HUDEP-2 (cell line): ENCODE results near the gene PLEKHN1.
A peak's percentile ranks its signal among the peaks of the same experiment; 100 is the strongest.

Experiments
- DNase-seq, 76 experiments: peaks; one replicate each; lab custom pipeline; 2025; ENCODE audit not compliant: unreplicated experiment in 76 of 76; lab: John Stamatoyannopoulos, UW

Gene PLEKHN1

DNA sequence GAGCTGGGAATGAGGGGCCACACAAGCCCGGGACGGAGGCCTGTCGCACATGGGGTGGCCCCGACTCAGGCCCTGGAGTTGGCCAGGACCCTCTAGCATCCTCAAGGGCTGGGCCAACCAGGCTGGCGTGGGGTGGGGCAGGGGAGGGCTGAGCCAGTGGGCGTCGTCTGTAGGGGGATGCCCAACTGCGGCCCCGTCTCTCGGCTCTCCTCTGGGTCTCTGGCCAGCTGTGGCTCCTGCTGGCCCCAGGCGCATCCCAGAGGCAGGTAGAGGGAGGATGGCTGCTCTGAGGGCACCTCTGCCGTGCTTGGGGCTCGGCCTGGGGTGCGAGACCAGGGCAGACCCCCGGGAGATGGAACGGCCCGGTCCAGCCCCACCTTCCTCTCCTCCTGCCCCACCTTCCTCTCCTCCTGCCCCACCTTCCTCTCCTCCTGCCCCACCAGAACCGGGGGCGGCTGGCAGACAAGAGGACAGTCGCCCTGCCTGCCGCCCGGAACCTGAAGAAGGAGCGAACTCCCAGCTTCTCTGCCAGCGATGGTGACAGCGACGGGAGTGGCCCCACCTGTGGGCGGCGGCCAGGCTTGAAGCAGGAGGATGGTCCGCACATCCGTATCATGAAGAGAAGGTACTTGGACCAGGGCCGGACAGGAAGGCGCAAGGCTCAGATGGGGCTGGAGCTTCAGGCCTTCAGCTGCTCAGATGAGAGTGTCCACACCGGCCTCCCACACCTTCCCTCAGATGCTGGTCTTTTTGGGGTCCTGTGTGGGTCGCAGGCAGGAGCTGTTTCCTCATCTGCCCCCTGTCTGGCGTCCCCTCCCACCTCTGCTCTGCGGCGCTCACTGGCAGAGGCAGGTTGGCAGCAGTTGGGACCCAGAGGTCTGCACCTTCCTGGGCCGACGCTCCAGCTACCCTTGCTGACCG is 36.3 kb upstream of the PLEKHN1 start:
- DNase-seq, result no peak

DNA sequence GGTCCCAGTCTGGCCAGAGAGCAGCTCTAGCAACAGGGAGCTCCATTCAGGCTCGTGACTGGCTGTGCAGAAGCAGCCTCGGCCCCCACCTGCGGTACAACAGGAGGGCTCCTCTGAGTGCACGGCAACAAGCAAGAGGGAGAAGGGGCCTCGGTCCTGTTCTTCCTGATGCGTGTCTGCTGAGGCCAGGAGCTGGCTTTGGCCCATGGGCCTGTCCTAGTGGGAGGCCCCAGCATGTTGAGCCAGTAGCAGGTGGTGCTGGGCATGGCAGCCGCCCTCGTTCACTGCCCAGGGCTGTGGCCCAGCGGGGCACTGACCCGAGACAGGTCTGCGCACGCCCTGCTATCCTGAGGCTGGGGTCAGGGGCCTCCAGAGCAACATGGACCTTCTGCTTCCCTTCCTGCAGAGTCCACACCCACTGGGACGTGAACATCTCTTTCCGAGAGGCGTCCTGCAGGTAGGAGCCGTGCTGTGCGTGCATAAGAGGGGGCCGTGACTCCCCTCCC is 35.6 kb upstream of the PLEKHN1 start:
- no peak for DNase-seq

DNA sequence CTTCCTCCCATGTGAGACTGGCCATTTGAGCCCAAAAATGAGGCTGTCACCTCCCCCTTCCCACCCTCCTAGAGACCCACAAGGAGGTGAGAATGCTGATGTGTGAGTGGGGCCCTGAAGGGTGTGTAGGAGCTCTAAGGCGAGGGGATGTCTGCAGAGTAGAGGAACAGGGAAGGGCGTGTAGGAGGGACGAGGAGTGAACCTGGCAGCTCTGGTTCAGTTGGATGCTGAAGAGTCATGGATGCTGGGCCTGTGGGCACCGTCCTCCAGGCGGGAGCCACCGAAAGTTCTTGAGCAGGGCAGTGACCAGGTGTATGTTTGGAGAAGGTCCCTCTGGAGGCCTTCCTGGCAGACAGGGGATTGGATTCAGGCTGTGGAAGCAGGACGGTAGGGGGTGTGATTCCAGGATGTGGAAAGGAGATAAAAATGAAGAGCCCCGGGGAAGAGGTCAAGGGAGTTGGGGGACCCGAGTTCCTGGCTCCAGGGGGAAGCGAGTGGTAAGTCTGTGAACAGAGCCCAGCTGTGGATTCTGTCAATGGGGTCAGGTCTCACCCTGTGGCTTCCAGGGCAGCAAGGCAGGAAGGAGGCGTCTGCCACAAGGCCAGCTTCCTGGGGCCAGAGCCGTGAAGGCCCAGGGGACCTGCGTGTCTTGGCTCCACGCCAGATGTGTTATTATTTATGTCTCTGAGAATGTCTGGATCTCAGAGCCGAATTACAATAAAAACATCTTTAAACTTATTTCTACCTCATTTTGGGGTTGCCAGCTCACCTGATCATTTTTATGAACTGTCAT is 34.7 kb upstream of the PLEKHN1 start:
- no peak for DNase-seq

DNA sequence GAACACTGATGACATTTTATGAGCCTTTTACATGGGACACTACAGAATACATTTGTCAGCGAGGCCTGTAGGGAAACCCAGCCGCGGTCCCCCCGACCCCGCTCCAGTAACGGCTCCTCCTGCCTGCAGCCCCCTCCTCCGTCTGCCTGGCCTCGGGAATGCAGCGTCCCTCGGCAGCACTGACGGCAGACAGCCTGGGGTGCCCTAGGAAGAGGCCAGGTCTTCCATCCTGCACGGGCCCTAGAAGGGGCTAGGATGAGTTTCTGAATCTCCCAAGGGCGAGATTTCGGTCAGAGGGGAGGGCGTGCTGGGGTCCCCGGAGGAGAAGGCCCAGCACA is 34.1 kb upstream of the PLEKHN1 start:
- DNase-seq, result no peak

DNA sequence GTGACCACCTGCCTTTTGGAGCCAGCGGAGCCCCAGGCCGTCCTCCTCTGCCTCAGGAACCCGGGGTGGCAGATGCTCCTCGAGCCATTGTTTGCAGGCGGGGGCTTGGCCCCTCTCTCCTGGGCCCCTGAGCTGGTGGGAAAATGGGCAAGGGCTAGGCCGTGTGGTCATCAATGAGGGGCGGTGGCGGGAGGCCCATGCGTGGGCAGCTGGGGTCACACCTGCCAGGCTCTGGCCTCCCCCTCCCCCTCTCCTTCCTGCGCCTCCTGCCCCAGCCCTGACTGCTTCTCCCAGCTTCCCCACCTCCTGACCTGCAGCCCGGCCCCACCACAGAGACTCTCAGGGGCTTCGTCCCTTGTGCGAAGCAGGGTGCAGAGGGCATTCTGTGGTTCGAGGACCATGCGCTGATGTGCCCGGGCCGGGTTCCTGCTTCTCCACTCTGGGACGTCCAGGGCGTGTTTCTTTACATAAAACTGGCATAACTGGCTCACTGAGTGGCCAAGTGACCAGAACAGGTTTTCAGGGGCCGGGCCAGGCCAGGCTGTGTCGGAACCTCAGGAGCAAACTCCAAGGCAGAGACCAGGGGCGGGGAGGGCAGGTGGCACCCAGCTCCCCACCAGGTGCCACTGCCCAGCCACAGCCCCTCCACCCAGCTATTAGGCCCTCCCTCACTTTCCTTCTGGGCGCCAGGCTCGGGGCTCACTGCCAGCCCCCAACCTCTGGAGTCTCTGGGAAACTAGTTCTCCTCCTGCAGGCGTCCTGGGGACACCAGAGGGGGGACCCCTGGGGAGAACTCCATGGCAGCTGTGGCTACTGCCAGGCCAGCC is 33.3 kb upstream of the PLEKHN1 start:
- DNase-seq, result no peak

DNA sequence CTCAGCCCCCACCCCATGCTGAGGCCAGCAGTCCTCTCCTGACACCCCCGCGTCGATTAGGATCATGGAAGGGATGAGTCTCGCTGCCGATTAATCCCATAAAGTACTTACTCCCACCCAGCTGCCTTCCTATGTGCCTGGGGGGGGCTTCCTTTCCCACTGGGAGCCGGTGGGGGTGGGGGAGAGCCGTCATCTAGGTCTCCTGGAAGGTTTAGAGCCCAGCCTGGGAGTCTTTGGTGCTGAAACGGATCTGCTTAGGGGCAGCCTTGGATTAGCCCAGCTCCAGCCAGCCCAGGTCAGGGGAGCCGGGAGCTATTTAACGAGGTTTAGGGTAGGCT is 32.7 kb upstream of the PLEKHN1 start:
- no peak for DNase-seq

DNA sequence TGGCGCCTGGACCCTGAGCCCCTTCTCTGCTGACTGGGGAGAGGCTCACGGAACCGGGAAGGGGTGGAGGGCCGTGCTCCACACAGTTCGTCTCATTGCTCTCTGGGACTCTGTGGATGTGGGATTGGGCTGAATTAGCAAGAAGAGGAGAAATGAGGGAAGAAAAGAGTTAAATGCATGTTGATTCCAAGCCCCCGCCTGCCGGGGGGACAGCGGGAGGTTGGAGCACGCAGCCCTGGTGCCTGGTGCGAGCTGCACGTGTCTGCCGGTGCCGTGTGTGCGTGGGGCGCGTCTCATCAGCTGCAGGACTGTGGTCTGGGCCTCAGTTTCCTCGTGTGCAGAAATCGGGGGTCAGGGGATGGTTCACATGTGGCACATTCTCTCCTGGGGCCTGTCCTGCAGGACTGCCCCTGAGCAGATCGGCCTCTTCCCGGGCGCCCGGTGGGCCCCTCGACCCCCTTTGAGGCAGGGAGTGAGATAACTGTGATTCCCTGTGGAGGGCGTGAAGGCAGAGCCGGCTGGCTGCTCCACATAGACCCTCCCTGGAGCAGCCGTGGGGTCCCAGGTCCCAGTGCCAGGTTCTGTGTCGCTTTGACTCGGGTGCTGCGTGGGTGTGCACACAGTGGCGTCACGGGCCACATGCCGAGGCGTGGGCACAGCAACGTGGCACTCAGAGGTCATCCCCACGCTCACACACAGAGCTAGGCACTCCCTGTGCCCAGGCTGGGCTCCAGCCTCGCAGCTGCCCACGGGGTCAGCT is 31.1 kb upstream of the PLEKHN1 start:
- no peak for DNase-seq

DNA sequence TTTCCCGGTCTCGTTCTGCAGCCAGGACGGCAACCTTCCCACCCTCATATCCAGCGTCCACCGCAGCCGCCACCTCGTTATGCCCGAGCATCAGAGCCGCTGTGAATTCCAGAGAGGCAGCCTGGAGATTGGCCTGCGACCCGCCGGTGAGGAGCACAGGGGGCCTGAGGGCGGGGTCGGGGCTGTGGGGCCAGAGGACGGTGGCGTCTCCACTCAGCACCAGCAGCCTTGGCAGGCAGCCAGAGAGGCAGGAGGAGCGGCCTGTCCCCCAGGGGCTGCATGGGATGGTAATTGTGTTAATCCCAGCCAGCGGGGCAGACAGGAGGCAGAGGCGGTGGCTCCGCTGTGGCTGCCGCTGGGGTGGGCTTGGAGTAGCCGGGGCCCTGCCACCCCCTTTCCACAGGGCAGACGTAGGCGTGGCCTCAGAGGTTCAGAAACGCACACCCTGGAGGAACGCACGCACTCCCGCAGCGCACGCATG is 30.5 kb upstream of the PLEKHN1 start:
- DNase-seq, result no peak

DNA sequence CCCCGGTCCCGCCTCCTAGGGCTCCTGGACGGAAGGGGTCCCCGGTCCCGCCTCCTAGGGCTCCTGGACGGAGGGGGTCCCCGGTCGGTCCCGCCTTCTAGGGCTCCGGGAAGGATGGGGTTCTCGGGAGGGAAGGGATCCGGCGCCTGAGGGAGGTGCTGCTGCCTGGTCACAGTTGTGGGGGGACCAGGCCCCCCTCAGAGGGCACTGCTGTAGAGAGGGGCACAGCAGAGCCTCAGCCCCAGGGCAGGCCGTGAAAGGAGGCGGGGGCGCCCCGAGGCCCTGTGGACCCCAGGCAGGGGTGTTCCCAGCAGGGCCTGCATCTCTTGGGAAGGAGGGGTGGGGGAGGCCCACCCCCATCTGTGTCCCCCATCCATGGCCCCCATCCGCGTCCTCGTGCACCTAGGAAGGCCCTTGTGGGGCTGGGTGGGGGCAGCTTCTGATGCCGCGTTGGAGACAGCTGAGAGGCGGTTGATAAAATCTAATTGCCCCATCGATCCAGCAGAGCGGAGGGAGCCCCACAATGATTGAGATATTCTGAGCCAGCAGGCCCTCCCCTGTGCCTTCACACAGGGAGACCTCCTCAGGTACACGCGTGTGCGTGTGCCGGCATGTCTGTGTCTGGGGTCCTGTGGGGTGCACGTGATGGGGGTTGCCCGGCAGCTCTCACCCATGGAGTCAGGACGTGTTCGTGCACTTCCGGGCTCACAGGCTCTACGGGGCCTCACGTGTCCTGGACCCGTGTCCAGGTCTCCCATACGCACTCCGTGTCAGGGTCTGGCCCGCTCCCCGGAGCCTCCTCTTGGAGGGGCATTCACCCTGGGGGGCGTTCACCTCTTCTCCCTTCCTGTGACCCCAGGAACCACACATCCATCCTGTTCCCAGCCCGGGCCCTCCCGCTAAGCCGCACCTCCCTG is 29.7 kb upstream of the PLEKHN1 start:
- DNase-seq, result no peak

DNA sequence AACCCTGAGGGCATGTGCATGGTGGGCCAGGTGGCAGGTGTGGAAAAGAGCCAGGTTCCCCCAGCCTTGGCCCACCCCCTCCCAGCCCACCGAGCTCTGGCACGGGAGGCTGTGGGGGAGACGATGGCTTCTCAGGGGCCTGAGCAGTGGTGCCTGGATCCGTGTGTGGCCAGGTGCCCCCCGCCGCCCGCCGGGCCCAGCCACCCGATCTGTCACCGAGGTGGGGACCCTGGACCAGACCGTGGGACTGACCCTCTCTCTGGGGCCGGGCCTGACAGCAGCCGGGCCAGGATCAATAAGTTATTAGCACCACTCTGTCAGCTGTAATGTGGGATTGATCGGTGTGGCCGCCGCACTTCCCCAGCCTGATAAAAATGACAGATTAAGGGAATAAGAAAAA is 28.8 kb upstream of the PLEKHN1 start:
- DNase-seq, result no peak

DNA sequence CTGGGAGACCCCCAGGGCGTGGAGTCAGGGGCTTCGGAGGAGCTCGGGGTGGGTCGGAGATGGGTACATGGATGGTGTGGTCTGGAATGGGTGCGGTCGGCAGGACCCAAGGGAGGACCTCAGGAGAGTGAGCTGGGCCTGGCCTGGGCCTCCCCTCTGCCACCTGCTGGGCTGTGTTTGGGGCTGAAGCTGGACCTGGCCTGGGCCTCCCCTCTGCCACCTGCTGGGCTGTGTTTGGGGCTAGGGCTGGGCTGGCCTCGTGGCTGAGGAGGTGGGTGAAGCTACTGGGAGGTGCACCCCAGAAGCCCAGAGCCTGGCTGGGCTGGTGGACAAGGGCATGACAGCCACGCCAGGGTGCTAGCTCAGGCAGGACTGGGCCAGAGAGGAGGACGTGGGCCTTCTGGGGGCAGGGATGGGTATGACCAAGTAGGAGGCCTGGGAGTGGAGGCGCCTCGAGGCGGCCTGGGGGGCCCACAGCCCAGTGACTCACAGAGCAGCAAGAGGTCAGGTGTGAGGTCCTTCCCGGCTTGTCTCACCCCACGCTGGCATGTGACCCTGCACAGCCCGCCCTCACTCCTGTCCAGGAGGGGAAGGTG is 28.1 kb upstream of the PLEKHN1 start:
- DNase-seq, result peak in 51 of 76 experiments; percentile 8 to 68 (median 47)

DNA sequence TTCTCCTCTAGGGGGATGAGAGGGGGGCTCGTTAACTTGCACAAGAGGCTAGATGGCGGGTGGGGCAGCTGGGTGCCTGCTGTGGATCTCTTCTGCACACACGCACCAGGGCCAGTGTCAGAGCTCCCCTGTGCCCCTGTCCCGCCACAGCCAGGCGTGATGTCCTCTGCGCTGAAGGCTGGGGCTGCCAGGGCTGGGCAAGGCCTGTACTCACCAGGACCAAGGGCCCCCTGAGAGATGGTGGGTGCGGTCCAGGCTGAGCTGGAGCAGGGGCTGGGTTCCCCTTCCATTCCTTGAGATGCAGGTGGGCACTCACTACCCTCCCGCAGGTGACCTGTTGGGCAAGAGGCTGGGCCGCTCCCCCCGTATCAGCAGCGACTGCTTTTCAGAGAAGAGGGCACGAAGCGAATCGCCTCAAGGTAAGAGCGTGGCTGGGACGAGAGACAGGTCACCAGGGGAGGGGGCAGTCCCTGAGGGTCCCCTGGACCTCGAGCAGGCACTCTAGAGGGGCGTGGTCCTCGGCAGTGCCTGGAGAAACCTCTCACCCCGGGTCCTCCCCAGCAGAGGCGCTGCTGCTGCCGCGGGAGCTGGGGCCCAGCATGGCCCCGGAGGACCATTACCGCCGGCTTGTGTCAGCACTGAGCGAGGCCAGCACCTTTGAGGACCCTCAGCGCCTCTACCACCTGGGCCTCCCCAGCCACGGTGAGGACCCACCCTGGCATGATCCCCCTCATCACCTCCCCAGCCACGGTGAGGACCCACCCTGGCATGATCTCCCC is 27.4 kb upstream of the PLEKHN1 start:
- no peak for DNase-seq

DNA sequence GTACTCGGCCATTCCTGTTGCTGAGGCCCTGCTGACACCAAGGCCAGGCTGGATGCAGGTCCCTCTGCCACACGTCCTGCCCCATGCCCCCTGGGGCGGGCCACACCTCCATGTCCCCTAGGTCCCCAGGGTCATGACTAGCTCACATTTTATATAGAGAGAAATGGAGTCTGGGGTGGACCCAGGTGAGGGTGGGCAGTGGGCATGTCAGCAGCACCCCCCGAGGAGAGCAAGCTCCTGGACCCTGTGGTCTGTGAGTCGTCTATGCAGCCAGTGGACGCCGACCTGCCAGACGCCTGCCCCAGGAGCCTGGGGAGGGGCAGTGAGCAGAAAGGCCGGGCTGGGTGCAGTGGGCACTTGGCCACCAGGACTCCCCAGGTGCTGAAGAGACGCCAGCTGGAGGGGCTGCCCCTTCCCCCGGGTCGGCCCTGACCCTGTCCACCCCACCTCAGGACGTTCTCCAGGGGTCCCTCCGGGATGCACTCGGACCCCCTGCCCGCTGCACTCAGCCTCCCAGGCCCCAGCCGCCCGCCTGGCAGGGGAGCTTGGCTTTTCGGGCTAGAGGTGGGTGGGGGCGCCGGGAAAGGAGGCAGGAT is 26.7 kb upstream of the PLEKHN1 start:
- DNase-seq, result no peak

DNA sequence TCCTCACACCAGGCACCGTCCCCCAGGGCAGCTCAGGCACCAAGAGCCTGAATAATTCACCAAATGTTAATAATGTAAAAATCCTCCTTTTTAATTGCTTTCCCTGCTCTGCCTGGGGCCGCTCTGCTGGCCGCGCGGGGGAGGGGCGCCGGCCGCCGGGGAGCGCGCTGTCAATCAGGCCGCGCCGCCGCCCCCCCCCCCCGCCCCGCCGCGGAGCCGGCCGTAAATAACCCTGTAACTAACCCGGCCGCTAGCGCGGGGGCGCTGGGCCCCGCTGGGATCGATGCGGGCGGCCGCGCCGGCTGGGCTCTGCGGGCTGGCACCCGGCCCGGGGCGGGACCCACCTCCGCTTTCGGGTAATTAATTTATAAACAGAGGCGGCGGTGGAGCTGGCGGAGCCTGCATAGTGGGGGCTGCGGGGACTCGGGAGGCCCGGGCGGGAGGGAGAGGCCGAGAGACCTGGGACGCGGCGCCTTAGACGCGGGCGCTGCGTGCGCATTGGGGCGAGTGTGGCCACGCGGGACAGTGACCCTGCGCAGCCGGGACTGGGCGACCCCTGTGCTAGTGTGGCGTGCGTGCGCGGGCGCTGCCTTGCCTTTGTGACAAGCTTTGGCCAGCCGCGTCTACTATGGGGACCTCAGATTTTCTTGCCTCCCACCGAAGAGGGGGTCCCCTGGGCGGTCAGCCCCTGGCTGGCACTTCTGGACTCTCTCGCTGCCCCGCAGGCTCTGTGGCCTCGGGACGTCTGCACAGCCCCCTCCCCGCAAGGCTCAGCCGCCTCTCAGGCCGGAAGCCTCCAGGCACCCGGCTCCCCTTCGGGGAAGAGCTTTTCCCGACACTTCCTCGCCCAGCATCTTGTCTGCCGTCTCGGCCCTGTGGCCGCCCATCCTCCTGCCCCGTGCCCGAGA is 25.9 kb upstream of the PLEKHN1 start:
- DNase-seq, result peak in 56 of 76 experiments; percentile 4 to 84 (median 45)

DNA sequence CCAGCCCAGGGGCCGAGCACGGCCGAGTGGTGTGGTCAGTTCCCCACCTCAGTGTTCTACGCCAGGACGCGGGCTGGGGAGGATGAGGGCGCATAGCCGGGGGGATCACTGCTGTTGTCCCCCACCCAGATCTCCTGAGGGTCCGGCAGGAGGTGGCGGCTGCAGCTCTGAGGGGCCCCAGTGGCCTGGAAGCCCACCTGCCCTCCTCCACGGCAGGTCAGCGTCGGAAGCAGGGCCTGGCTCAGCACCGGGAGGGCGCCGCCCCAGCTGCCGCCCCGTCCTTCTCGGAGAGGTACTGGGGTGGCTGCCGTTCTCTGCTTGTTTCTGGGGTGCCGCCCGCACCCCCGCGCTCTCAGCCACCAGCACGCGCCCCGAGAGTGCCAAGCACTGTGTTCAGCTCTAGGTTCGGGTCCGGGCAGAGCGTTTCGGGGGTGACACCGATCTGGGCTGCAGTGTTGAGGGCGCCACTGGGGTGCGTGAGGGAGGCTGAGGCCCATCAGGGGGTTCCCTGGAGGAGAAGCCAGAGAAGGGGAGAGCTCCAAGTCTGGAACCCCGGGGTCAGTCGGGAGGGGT is 25.2 kb upstream of the PLEKHN1 start:
- no peak for DNase-seq
